ENCODE measurements around the gene LRTM2.

GRCh38 chr12:1837541-1838204 is 17.3 kb downstream of the LRTM2 start:
- TF ChIP-seq EZH2 (IDR thresholded peaks at IDR 0.05; ENCODE audit: low read length) (no peak), CTCF (optimal IDR thresholded peaks at IDR 0.05 in 1 of 3, IDR thresholded peaks at IDR 0.05 in 1 of 3, conservative IDR thresholded peaks at IDR 0.05 in 1 of 3; ENCODE audit: extremely low read depth in 1 of 3, insufficient read depth in 2 of 3, low read length in 3 of 3) (no peak)
